IMR-90 (cell line): ENCODE data around the gene SPEF2. TPM values are rescaled to one million over a fixed set of nuclear protein-coding genes. Genes with fewer than 3 reads are reported as not detected.

Source experiments
- ATAC-seq: fragments of 200-7000 bp; cut with Tn5 transposase; 2 replicates; pipeline ENCODE4 v1.9.1; 2020; ENCODE audit warnings: low read depth, mild to moderate bottlenecking, moderate library complexity
- BruUV-seq: library from RNA; stranded (reverse); fragments of 400-500 nt; replicated peaks from 2 replicates; lab custom pipeline; 2021; lab: Mats Ljungman, UMichigan
- CTCF ChIA-PET: fragments of 300-600 bp; formaldehyde crosslinking; extraction: SDS; loops from one replicate; lab custom pipeline; 2021; ENCODE audit warnings: antibody characterized with exemption; lab: Yijun Ruan, JAX
- POLR2A ChIA-PET: fragments of 300-600 bp; sonication (Branson Sonifier 250); formaldehyde crosslinking; loops from one replicate; lab custom pipeline; 2022; ENCODE audit warnings: antibody characterized with exemption; ENCODE audit not compliant: unreplicated experiment; lab: Charles Lee
- DNase-seq: peaks from one replicate; pipeline ENCODE4 v3.0.0; 2013
- H2AFZ ChIP-seq: replicated peaks from 2 replicates; pipeline ENCODE3; 2013; ENCODE audit warnings: low read length, mild to moderate bottlenecking; ENCODE audit not compliant: poor library complexity
- H2AK5ac ChIP-seq: 2 replicates; pipeline ENCODE4 v1.6.1; 2013; ENCODE audit warnings: low read depth, low read length, inconsistent platforms
- H2AK9ac ChIP-seq: replicated peaks from 2 replicates; pipeline ENCODE3; 2013; ENCODE audit warnings: mild to moderate bottlenecking, low read depth, low read length, moderate library complexity; ENCODE audit not compliant: poor library complexity
- H2BK120ac ChIP-seq: 2 replicates; pipeline ENCODE4 v1.6.1; 2013; ENCODE audit warnings: low read depth, low read length, inconsistent platforms
- H2BK15ac ChIP-seq: 3 replicates; pipeline ENCODE4 v1.6.1; 2013; ENCODE audit warnings: low read depth, low read length, inconsistent platforms
- H2BK20ac ChIP-seq: 2 replicates; pipeline ENCODE4 v1.6.1; 2013; ENCODE audit warnings: low read depth, mild to moderate bottlenecking, inconsistent platforms, low read length, moderate library complexity
- H2BK5ac ChIP-seq: 2 replicates; pipeline ENCODE4 v1.6.1; 2013; ENCODE audit warnings: mild to moderate bottlenecking, low read depth, low read length, inconsistent platforms; ENCODE audit not compliant: poor library complexity, severe bottlenecking
- H3K14ac ChIP-seq: replicated peaks from 2 replicates; pipeline ENCODE4 v1.6.1; 2013; ENCODE audit warnings: low read depth, low read length, inconsistent platforms
- H3K18ac ChIP-seq: 2 replicates; pipeline ENCODE4 v1.6.1; 2013; ENCODE audit warnings: low read depth, low read length, control low read depth
- H3K23ac ChIP-seq: 2 replicates; pipeline ENCODE4 v1.6.1; 2013; ENCODE audit warnings: low read depth, low read length, inconsistent platforms
- H3K27ac ChIP-seq: 2 replicates; pipeline ENCODE4 v1.5.1; 2013; ENCODE audit warnings: mild to moderate bottlenecking, control low read depth, low read length; ENCODE audit not compliant: insufficient read depth
- H3K27me3 ChIP-seq: 2 replicates; pipeline ENCODE4 v1.6.1; 2013; ENCODE audit warnings: low read length; ENCODE audit not compliant: control insufficient read depth, insufficient read depth
- H3K36me3 ChIP-seq: 2 replicates; pipeline ENCODE4 v1.6.1; 2013; ENCODE audit warnings: low read length, mixed read lengths; ENCODE audit not compliant: control insufficient read depth, insufficient read depth
- H3K4ac ChIP-seq: 2 replicates; pipeline ENCODE4 v1.6.1; 2013; ENCODE audit warnings: low read depth, low read length, inconsistent platforms
- H3K4me1 ChIP-seq: 2 replicates; pipeline ENCODE4 v1.6.1; 2013; ENCODE audit warnings: low read length, mixed read lengths; ENCODE audit not compliant: control insufficient read depth, insufficient read depth
- H3K4me2 ChIP-seq: 2 replicates; pipeline ENCODE4 v1.6.1; 2013; ENCODE audit warnings: low read depth, mild to moderate bottlenecking, control low read depth, low read length, moderate library complexity
- H3K4me3 ChIP-seq: 2 replicates; pipeline ENCODE4 v1.5.1; 2013; ENCODE audit warnings: low read depth, mild to moderate bottlenecking, control low read depth, low read length, moderate library complexity; ENCODE audit not compliant: insufficient read depth
- H3K56ac ChIP-seq: 2 replicates; pipeline ENCODE4 v1.6.1; 2013; ENCODE audit warnings: low read length, inconsistent platforms; ENCODE audit not compliant: insufficient read depth; ENCODE audit errors: extremely low read depth
- H3K79me1 ChIP-seq, 2 experiments: 2 replicates each; pipeline ENCODE4 v1.6.1; 2013; ENCODE audit warnings: low read length in 2 of 2, inconsistent platforms in 1 of 2, low read depth in 1 of 2
- H3K9ac ChIP-seq: 2 replicates; pipeline ENCODE4 v1.6.1; 2013; ENCODE audit warnings: low read depth, low read length, control low read depth
- H3K9me1 ChIP-seq: 2 replicates; pipeline ENCODE4 v1.6.1; 2013; ENCODE audit warnings: low read length, inconsistent platforms; ENCODE audit not compliant: insufficient read depth
- H3K9me3 ChIP-seq: 2 replicates; pipeline ENCODE4 v1.6.1; 2013; ENCODE audit warnings: low read length; ENCODE audit not compliant: control insufficient read depth, insufficient read depth
- H4K20me1 ChIP-seq: 2 replicates; pipeline ENCODE4 v1.6.1; 2013; ENCODE audit warnings: low read length, inconsistent platforms; ENCODE audit not compliant: insufficient read depth
- H4K5ac ChIP-seq: 2 replicates; pipeline ENCODE4 v1.6.1; 2013; ENCODE audit warnings: mild to moderate bottlenecking, low read depth, low read length, control low read depth
- H4K8ac ChIP-seq, 2 experiments: 2 replicates each; pipeline ENCODE4 v1.6.1; 2013; ENCODE audit warnings: low read depth in 2 of 2, low read length in 2 of 2, control low read depth in 1 of 2, inconsistent platforms in 1 of 2
- H4K91ac ChIP-seq: 2 replicates; pipeline ENCODE4 v1.6.1; 2013; ENCODE audit warnings: low read depth, low read length, inconsistent platforms; ENCODE audit not compliant: insufficient read depth
- BHLHE40 ChIP-seq: fragments of 150-350 bp; IDR thresholded peaks from 2 replicates; pipeline ENCODE4 v1.6.1; 2016; ENCODE audit warnings: mild to moderate bottlenecking, low read depth, low read length
- CEBPB ChIP-seq: IDR thresholded peaks from 2 replicates; pipeline ENCODE4 v1.6.1; 2012; ENCODE audit warnings: low read depth, low read length, improper control_type of control experiment
- CHD1 ChIP-seq: IDR thresholded peaks from 2 replicates; pipeline ENCODE4 v1.6.1; 2012; ENCODE audit warnings: low read depth, low read length, improper control_type of control experiment
- ELK1 ChIP-seq: fragments of 150-350 bp; IDR thresholded peaks from 2 replicates; pipeline ENCODE4 v1.6.1; 2016; ENCODE audit warnings: low read depth, mild to moderate bottlenecking, low read length, moderate library complexity, borderline replicate concordance
- FOS ChIP-seq: fragments of 150-350 bp; IDR thresholded peaks from 2 replicates; pipeline ENCODE4 v1.6.1; 2016; ENCODE audit warnings: low read depth, low read length
- MAFK ChIP-seq: IDR thresholded peaks from 2 replicates; pipeline ENCODE4 v1.6.1; 2012; ENCODE audit warnings: low read depth, low read length, improper control_type of control experiment
- MAZ ChIP-seq: IDR thresholded peaks from 2 replicates; pipeline ENCODE4 v1.6.1; 2012; ENCODE audit warnings: low read depth, mild to moderate bottlenecking, low read length, improper control_type of control experiment, moderate library complexity, borderline replicate concordance
- MXI1 ChIP-seq: IDR thresholded peaks from 2 replicates; pipeline ENCODE4 v1.6.1; 2012; ENCODE audit warnings: low read depth, mild to moderate bottlenecking, low read length, moderate library complexity, borderline replicate concordance
- NFE2L2 ChIP-seq: fragments of 150-350 bp; IDR thresholded peaks from 2 replicates; pipeline ENCODE4 v1.6.1; 2016; ENCODE audit warnings: low read depth, mild to moderate bottlenecking, low read length
- POLR2A ChIP-seq: IDR thresholded peaks from 2 replicates; pipeline ENCODE4 v1.6.1; 2012; ENCODE audit warnings: mild to moderate bottlenecking, low read depth, low read length
- RAD21 ChIP-seq: IDR thresholded peaks from 2 replicates; pipeline ENCODE4 v1.6.1; 2012; ENCODE audit warnings: low read length, improper control_type of control experiment
- RCOR1 ChIP-seq: IDR thresholded peaks from 2 replicates; pipeline ENCODE4 v1.6.1; 2012; ENCODE audit warnings: mild to moderate bottlenecking, low read length, improper control_type of control experiment; ENCODE audit not compliant: insufficient replicate concordance
- RFX5 ChIP-seq: IDR thresholded peaks from 2 replicates; pipeline ENCODE4 v1.8.0; 2012; ENCODE audit warnings: low read depth, mild to moderate bottlenecking, low read length, moderate library complexity
- SMC3 ChIP-seq: fragments of 150-350 bp; IDR thresholded peaks from 2 replicates; pipeline ENCODE4 v1.6.1; 2016; ENCODE audit warnings: low read depth, mild to moderate bottlenecking, antibody characterized with exemption, low read length, moderate library complexity
- USF2 ChIP-seq: fragments of 150-350 bp; IDR thresholded peaks from 2 replicates; pipeline ENCODE4 v1.6.1; 2017; ENCODE audit warnings: mild to moderate bottlenecking, antibody characterized with exemption, low read length, low read depth
- WGBS, 2 experiments: methylation state at CpG; one replicate each; pipeline versions ENCODE4 v1.1.5 to v1.1.7; 2013; ENCODE audit warnings: missing lambda C conversion rate in 2 of 2; ENCODE audit not compliant: insufficient read length in 1 of 2; ENCODE audit errors: extremely low coverage in 2 of 2; 5-methylcytosine and 5-hydroxymethylcytosine counted together
- dilution Hi-C: fragments of 300-500 bp; cut with HindIII; formaldehyde crosslinking; loops from one replicate; pipeline ENCODE4 v1.14.3; 2018; ENCODE audit warnings: low sequenced_read_pairs; ENCODE audit not compliant: unreplicated experiment
- in situ Hi-C: fragments of 300-500 bp; cut with MboI; formaldehyde crosslinking; loops from 3 replicates; pipeline ENCODE4 v1.14.3; 2019; ENCODE audit warnings: low sequenced_read_pairs, inconsistent platforms, mixed read lengths
- intact Hi-C: fragments of 100-400 bp; cut with micrococcal nuclease; formaldehyde crosslinking; loops from 2 replicates; pipeline ENCODE4 v1.10.0; 2022
- polyA plus RNA-seq, 3 experiments: library from polyadenylated mRNA; depleted of rRNA; stranded (reverse); fragments of >200 nt; gene quantifications; 2 replicates each; pipeline ENCODE4 v1.2.3, GENCODE V29; 2012; ENCODE audit warnings: low replicate concordance in 1 of 3
- total RNA-seq: library from RNA; depleted of rRNA; stranded (reverse); fragments of >200 nt; gene quantifications from 2 replicates; pipeline ENCODE4 v1.2.3, GENCODE V29; 2012
- TF ChIP-seq, protein P1 (sequence below): conservative IDR thresholded peaks from 2 replicates; pipeline ENCODE4 v1.5.1; 2012; ENCODE audit warnings: mild to moderate bottlenecking, low read depth, low read length, improper control_type of control experiment

SPEF2 gene
- total and polyA plus RNA-seq, 2 of the 4 experiments (the other 2 are of a cell fraction), result 1.7 to 2.3 TPM

DNA sequence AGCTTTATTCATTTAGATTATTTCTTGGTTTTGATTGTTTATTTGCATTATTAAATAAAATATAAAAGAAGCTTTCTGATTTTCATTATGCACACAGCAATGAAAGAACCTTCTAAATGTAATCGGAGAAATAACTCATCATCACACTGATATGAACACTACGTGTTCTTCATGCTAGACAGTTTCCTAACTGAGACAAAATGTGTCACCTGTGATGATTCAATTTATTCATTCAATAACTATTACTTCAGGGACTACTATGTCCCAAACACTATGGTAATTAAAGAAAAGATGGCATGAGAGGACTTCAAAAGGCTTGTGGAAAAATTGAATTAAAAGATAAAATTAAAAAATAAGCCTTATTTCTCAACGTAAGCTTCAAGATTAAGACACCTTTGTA is 118.1 kb downstream of the SPEF2 start:
- no peak overlapping the region for H4K5ac ChIP-seq
- no peaks in the 10 kb centered on the region for H3K4me1 ChIP-seq
- no peak overlapping the region for H3K14ac ChIP-seq
- TF ChIP-seq MXI1 (no peak), RCOR1 (no peak), FOS (no peak), MAFK (no peak), RAD21 (no peak), CEBPB (no peak), MAZ (no peak), USF2 (no peak), POLR2A (no peak), SMC3 (no peak), BHLHE40 (no peak), NFE2L2 (no peak), CHD1 (no peak), ELK1 (no peak), RFX5 (no peak)
- TF ChIP-seq, protein P1, sequence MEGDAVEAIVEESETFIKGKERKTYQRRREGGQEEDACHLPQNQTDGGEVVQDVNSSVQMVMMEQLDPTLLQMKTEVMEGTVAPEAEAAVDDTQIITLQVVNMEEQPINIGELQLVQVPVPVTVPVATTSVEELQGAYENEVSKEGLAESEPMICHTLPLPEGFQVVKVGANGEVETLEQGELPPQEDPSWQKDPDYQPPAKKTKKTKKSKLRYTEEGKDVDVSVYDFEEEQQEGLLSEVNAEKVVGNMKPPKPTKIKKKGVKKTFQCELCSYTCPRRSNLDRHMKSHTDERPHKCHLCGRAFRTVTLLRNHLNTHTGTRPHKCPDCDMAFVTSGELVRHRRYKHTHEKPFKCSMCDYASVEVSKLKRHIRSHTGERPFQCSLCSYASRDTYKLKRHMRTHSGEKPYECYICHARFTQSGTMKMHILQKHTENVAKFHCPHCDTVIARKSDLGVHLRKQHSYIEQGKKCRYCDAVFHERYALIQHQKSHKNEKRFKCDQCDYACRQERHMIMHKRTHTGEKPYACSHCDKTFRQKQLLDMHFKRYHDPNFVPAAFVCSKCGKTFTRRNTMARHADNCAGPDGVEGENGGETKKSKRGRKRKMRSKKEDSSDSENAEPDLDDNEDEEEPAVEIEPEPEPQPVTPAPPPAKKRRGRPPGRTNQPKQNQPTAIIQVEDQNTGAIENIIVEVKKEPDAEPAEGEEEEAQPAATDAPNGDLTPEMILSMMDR, result no peak
- POLR2A ChIA-PET, result no interaction called here
- H2AFZ ChIP-seq, result no peak overlapping the region
- no peak overlapping the region for H3K27ac ChIP-seq
- H2BK15ac ChIP-seq, result no peak overlapping the region
- H3K4me3 ChIP-seq, result no peak overlapping the region
- H3K9ac ChIP-seq, result no peak overlapping the region
- intact Hi-C loops (no loop called here), dilution Hi-C loops (no loop called here), in situ Hi-C loops (no loop called here)
- no peaks in the 10 kb centered on the region; the same call in 1 of the 2 replicates for H3K27me3 ChIP-seq
- no peak overlapping the region for H2AK5ac ChIP-seq
- no peaks in the 10 kb centered on the region for H3K36me3 ChIP-seq
- no peaks in the 10 kb centered on the region for H3K9me1 ChIP-seq
- no peak overlapping the region for H2BK20ac ChIP-seq
- no CpG with 5 or more reads among the region's 3 CpGs for WGBS, 2 experiments
- no peak overlapping the region for H3K4me2 ChIP-seq
- H3K4ac ChIP-seq, result no peak overlapping the region
- H4K8ac ChIP-seq, result no peak overlapping the region
- no peaks in the 10 kb centered on the region for H3K9me3 ChIP-seq
- no peak overlapping the region for H2BK120ac ChIP-seq
- CTCF ChIA-PET, result no interaction called here
- H4K91ac ChIP-seq, result no peak overlapping the region
- H4K20me1 ChIP-seq, result no peaks in the 10 kb centered on the region
- H3K79me1 ChIP-seq, result no peaks in the 10 kb centered on the region
- BruUV-seq, result no TSS peak
- DNase-seq, result no peak
- H2AK9ac ChIP-seq, result no peak overlapping the region
- no peak overlapping the region for H3K56ac ChIP-seq
- H3K18ac ChIP-seq, result no peak overlapping the region
- H3K23ac ChIP-seq, result no peak overlapping the region
- ATAC-seq, result no peak
- H2BK5ac ChIP-seq, result no peak overlapping the region
